PFSK-1 (cell line): Measurements from ENCODE around the gene GAS6.

Experiments used
- FOXP2 ChIP-seq: optimal IDR thresholded peaks from 2 replicates; pipeline ENCODE3; 2011; ENCODE audit warnings: borderline replicate concordance, control low read depth, inconsistent platforms; ENCODE audit not compliant: insufficient read depth; ENCODE audit errors: extremely low read length, extremely low read depth
- POLR2AphosphoS5 ChIP-seq: IDR thresholded peaks from 2 replicates; pipeline ENCODE4 v1.6.1; 2012; ENCODE audit warnings: low read depth, mild to moderate bottlenecking, control low read depth, low read length, moderate library complexity
- SIN3A ChIP-seq: IDR thresholded peaks from 2 replicates; pipeline ENCODE4 v1.6.1; 2012; ENCODE audit warnings: mild to moderate bottlenecking, low read length, moderate library complexity, borderline replicate concordance; ENCODE audit not compliant: insufficient read depth
- TAF1 ChIP-seq: IDR thresholded peaks from 2 replicates; pipeline ENCODE4 v1.6.1; 2012; ENCODE audit warnings: low read length, control low read depth, borderline replicate concordance; ENCODE audit not compliant: insufficient read depth
- TF ChIP-seq, protein P1 (sequence below), 2 experiments: IDR thresholded peaks; 2 replicates each; pipeline versions ENCODE4 v1.6.1 to v1.8.0; 2011 to 2012; ENCODE audit warnings: low read depth in 2 of 2, low read length in 2 of 2, control low read depth in 1 of 2, inconsistent platforms in 1 of 2, mild to moderate bottlenecking in 1 of 2, moderate library complexity in 1 of 2; ENCODE audit not compliant: insufficient read depth in 1 of 2

GAS6 gene

DNA sequence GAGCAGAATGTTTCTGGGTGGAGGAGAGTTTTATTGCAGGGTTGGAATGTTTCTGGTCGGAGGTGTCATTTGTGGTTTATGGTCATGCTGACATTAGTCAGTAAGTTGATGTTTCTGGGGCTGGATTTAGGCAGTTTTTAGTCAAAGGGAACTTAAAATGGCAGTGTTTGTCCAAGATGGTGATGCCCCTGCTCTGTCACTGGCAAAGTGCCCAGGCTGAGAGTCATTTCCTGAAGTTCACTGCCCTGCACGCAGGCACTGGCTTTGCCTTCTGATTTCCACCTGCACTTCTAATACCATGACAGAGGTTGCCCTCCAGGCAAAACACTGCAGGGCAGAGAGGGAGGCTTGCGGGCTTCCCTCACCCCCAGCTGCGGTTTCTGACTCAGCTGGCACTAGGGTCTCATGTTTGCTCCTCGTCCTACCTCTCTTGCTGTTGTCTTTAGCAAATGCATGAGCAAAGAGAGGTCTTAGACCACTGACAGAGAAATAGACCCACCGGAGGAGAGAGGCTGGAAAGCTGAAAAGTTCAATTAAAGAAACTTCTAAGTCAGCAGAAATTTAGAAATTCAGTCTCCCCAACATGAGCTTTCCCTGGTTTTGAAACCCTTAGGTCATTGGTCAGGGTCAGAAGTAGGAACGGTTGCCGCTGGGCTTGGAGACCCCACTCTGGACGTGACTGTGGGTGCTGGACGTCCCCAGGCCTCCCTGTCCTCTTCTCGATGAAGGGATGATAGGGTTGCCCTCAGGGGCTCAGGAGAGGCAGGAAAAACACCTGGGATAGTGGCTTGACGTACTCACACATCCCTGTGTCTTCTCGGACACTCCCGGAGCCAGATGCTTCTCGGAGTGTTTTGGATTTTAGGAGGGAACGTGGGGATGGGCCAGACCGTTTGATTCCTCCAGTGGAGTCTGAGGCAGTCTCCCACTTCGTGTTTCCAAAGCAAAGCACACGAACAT lies 78.5 kb downstream of the GAS6 start:
- TF ChIP-seq SIN3A (no peak), POLR2AphosphoS5 (no peak), FOXP2 (no peak), TAF1 (no peak)
- TF ChIP-seq, protein P1, sequence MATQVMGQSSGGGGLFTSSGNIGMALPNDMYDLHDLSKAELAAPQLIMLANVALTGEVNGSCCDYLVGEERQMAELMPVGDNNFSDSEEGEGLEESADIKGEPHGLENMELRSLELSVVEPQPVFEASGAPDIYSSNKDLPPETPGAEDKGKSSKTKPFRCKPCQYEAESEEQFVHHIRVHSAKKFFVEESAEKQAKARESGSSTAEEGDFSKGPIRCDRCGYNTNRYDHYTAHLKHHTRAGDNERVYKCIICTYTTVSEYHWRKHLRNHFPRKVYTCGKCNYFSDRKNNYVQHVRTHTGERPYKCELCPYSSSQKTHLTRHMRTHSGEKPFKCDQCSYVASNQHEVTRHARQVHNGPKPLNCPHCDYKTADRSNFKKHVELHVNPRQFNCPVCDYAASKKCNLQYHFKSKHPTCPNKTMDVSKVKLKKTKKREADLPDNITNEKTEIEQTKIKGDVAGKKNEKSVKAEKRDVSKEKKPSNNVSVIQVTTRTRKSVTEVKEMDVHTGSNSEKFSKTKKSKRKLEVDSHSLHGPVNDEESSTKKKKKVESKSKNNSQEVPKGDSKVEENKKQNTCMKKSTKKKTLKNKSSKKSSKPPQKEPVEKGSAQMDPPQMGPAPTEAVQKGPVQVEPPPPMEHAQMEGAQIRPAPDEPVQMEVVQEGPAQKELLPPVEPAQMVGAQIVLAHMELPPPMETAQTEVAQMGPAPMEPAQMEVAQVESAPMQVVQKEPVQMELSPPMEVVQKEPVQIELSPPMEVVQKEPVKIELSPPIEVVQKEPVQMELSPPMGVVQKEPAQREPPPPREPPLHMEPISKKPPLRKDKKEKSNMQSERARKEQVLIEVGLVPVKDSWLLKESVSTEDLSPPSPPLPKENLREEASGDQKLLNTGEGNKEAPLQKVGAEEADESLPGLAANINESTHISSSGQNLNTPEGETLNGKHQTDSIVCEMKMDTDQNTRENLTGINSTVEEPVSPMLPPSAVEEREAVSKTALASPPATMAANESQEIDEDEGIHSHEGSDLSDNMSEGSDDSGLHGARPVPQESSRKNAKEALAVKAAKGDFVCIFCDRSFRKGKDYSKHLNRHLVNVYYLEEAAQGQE (IDR thresholded peaks at IDR 0.05; ENCODE audit: insufficient read depth in 1 of 2, low read depth in 2 of 2, low read length in 2 of 2), result no peak

GRCh38 chr13:113784645-113785024 lies 79.2 kb downstream of the GAS6 start:
- TF ChIP-seq TAF1 (no peak), POLR2AphosphoS5 (no peak), SIN3A (no peak), FOXP2 (no peak)
- TF ChIP-seq, protein P1 (IDR thresholded peaks at IDR 0.05; ENCODE audit: insufficient read depth in 1 of 2, low read depth in 2 of 2, low read length in 2 of 2), result no peak

GRCh38 chr13:113783966-113784644 lies 79.8 kb downstream of the GAS6 start:
- TF ChIP-seq SIN3A (no peak), TAF1 (no peak), POLR2AphosphoS5 (no peak), FOXP2 (no peak)
- TF ChIP-seq, protein P1 (IDR thresholded peaks at IDR 0.05; ENCODE audit: insufficient read depth in 1 of 2, low read depth in 2 of 2, low read length in 2 of 2), result no peak

- TF ChIP-seq SIN3A, result no peak
- TF ChIP-seq, protein P1 (IDR thresholded peaks at IDR 0.05; ENCODE audit: insufficient read depth in 1 of 2, low read depth in 2 of 2, low read length in 2 of 2), result no peak
- no peak for TF ChIP-seq POLR2AphosphoS5
- no peak for TF ChIP-seq FOXP2
- no peak for TF ChIP-seq TAF1
These were observed 80.5 kb downstream of the GAS6 start for GRCh38 chr13:113783200-113783881.
